GM18511 (cell line): Measurements from ENCODE around the gene HIVEP3.

ENCODE experiments used
- ATAC-seq: cut with Tn5 transposase; IDR thresholded peaks from one replicate; pipeline ENCODE4 v1.9.1; 2021; ENCODE audit warnings: mild to moderate bottlenecking, moderate library complexity; ENCODE audit not compliant: unreplicated experiment

The HIVEP3 gene

GRCh38 chr1:41851589-41851988 lies 67.1 kb downstream of the HIVEP3 start:
- ATAC-seq = no peak

GRCh38 chr1:41850029-41850428 lies 68.7 kb downstream of the HIVEP3 start:
- no peak for ATAC-seq

GRCh38 chr1:41849211-41849759 lies 69.4 kb downstream of the HIVEP3 start:
- no peak for ATAC-seq

GRCh38 chr1:41848216-41848952 lies 70.3 kb downstream of the HIVEP3 start:
- no peak for ATAC-seq

- ATAC-seq = no peak
Observed at GRCh38 chr1:41847733-41848132, 71.0 kb downstream of the HIVEP3 start.

- ATAC-seq = no peak
Observed at GRCh38 chr1:41846625-41847405, 71.9 kb downstream of the HIVEP3 start.

- no peak for ATAC-seq
Observed at GRCh38 chr1:41844781-41845272, 73.9 kb downstream of the HIVEP3 start.

GRCh38 chr1:41844255-41844654 lies 74.5 kb downstream of the HIVEP3 start:
- no peak for ATAC-seq

GRCh38 chr1:41842993-41843755 lies 75.5 kb downstream of the HIVEP3 start:
- ATAC-seq = no peak

GRCh38 chr1:41842326-41842725 lies 76.4 kb downstream of the HIVEP3 start:
- no peak for ATAC-seq

GRCh38 chr1:41840592-41841246 lies 78.0 kb downstream of the HIVEP3 start:
- no peak for ATAC-seq

GRCh38 chr1:41838266-41838665 lies 80.5 kb downstream of the HIVEP3 start:
- ATAC-seq = no peak

- ATAC-seq = no peak
Observed at GRCh38 chr1:41837691-41838090, 81.0 kb downstream of the HIVEP3 start.

GRCh38 chr1:41835485-41835884 lies 83.2 kb downstream of the HIVEP3 start:
- no peak for ATAC-seq

GRCh38 chr1:41833519-41834000 lies 85.2 kb downstream of the HIVEP3 start:
- ATAC-seq = no peak

- ATAC-seq = no peak
Observed at GRCh38 chr1:41830726-41831125, 88.0 kb downstream of the HIVEP3 start.

GRCh38 chr1:41827991-41828570 lies 90.6 kb downstream of the HIVEP3 start:
- no peak for ATAC-seq

- no peak for ATAC-seq
Observed at GRCh38 chr1:41823471-41823870, 95.3 kb downstream of the HIVEP3 start.

GRCh38 chr1:41822866-41823265 lies 95.9 kb downstream of the HIVEP3 start:
- no peak for ATAC-seq

GRCh38 chr1:41819843-41820242 lies 98.9 kb downstream of the HIVEP3 start:
- no peak for ATAC-seq
